Gastroesophageal sphincter (tissue), 4 donors: Measurements from ENCODE around the gene TEX48. TPM values are rescaled to one million over a fixed set of nuclear protein-coding genes. Genes with fewer than 3 reads are reported as not detected.

Source experiments
- ATAC-seq: fragments of 150-250 bp; one replicate; pipeline ENCODE4 v1.9.1; 2016; ENCODE audit warnings: mild to moderate bottlenecking, moderate library complexity
- H3K27ac ChIP-seq, 4 donors: fragments of 200-600 bp; sonication (generic) in 3 of 4; 1 replicate in 3 of 4; 2 replicates in 1 of 4; pipeline ENCODE4 v1.5.1; 2016 to 2019
- H3K27me3 ChIP-seq: fragments of 200-600 bp; sonication (generic); one replicate; pipeline ENCODE4 v1.5.1; 2019
- H3K36me3 ChIP-seq, 2 donors: fragments of 200-600 bp; sonication (generic); one replicate each; pipeline ENCODE4 v1.5.1; 2019; ENCODE audit warnings: control low read depth in 1 of 2
- H3K4me1 ChIP-seq, 3 donors: fragments of 200-600 bp; sonication (generic); 1 replicate in 2 of 3; 2 replicates in 1 of 3; pipeline ENCODE4 v1.5.1; 2016 to 2019; ENCODE audit warnings: control low read depth in 2 of 3
- H3K4me3 ChIP-seq, 2 donors: fragments of 200-600 bp; sonication (generic); one replicate each; pipeline ENCODE4 v1.5.1; 2019; ENCODE audit warnings: mild to moderate bottlenecking in 1 of 2, moderate library complexity in 1 of 2
- H3K9me3 ChIP-seq, 3 donors: fragments of 200-600 bp; sonication (generic); one replicate each; pipeline ENCODE4 v1.5.1; 2017 to 2019; ENCODE audit warnings: control low read depth in 2 of 3
- EP300 ChIP-seq: sonication (generic); formaldehyde crosslinking; IDR thresholded peaks from one replicate; pipeline ENCODE4 v1.6.1; 2017; ENCODE audit warnings: antibody characterized with exemption, mild to moderate bottlenecking
- POLR2A ChIP-seq, 2 donors: fragments of 450-650 bp; IDR thresholded peaks; one replicate each; pipeline ENCODE4 v1.6.1; 2017; ENCODE audit warnings: antibody characterized with exemption in 2 of 2, mild to moderate bottlenecking in 2 of 2, moderate library complexity in 1 of 2
- POLR2AphosphoS5 ChIP-seq: sonication (generic); formaldehyde crosslinking; IDR thresholded peaks from one replicate; pipeline ENCODE4 v1.6.1; 2017; ENCODE audit warnings: antibody characterized with exemption
- WGBS, 2 donors: methylation state at CpG; one replicate each; pipeline ENCODE4 v1.1.5; 2018; ENCODE audit warnings: low coverage in 1 of 2; 5-methylcytosine and 5-hydroxymethylcytosine counted together
- total RNA-seq, 4 donors: library from RNA; depleted of rRNA; stranded (reverse); fragments of >200 nt; gene quantifications; one replicate each; pipeline ENCODE4 v1.1.0, GENCODE V29; 2016
- TF ChIP-seq, protein P1 (sequence below), 4 experiments: fragments of 200-600 bp in 2 of 4; fragments of 450-650 bp in 2 of 4; sonication (generic) in 1 of 4; IDR thresholded peaks; one replicate each; pipeline ENCODE4 v1.5.1; 2017 to 2019; ENCODE audit warnings: antibody characterized with exemption in 4 of 4, mild to moderate bottlenecking in 2 of 4, moderate library complexity in 2 of 4

Gene TEX48
- total RNA-seq, 4 donors from 2014 or later = not detected

DNA sequence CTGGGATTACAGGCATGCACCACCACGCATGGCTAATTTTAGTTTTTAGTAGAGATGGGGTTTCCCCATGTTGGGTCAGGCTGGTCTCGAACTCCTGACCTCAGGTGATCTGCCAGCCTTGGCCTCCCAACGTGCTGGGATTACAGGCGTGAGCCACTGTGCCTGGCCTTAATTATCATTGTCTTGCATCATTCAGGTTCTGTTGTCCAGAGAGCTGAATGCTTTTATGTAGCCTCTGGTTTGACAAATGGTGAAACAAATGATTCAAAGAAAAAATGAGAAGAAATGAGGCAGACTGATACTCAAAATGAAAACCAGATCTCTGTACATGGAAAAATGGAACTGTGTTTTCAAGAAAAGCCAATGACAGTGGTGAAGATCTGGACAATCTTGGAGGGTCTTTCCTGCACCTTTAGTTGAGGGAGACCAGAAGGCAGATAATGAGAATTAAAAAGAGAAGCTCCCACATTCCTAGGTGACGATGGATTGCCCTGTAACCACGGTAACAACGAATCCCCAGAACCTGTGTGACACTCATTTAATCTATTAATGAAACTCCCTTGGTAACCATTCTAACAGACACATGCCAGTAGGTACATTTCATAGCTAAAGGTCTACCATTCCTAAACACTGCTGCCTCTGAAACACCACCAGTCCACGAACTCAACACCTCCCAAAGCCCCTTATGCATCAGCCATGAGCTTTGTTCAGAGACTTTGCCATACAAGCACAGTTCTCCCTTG is 1.6 kb downstream of the TEX48 start:
- H3K36me3 ChIP-seq = no peaks in the 10 kb centered on the region
- WGBS, 2 donors = 66 to 71% methylated on average over 4 to 5 of the region's 8 CpGs
- peaks cover 3% of the 10 kb centered on the region for H3K27me3 ChIP-seq
- H3K27ac ChIP-seq = no peak overlapping the region
- H3K4me3 ChIP-seq = no peak overlapping the region
- ATAC-seq = no peak
- H3K9me3 ChIP-seq = no peaks in the 10 kb centered on the region
- TF ChIP-seq POLR2AphosphoS5 (no peak), POLR2A (IDR thresholded peaks at IDR 0.05) (no peak), EP300 (no peak)
- TF ChIP-seq, protein P1, sequence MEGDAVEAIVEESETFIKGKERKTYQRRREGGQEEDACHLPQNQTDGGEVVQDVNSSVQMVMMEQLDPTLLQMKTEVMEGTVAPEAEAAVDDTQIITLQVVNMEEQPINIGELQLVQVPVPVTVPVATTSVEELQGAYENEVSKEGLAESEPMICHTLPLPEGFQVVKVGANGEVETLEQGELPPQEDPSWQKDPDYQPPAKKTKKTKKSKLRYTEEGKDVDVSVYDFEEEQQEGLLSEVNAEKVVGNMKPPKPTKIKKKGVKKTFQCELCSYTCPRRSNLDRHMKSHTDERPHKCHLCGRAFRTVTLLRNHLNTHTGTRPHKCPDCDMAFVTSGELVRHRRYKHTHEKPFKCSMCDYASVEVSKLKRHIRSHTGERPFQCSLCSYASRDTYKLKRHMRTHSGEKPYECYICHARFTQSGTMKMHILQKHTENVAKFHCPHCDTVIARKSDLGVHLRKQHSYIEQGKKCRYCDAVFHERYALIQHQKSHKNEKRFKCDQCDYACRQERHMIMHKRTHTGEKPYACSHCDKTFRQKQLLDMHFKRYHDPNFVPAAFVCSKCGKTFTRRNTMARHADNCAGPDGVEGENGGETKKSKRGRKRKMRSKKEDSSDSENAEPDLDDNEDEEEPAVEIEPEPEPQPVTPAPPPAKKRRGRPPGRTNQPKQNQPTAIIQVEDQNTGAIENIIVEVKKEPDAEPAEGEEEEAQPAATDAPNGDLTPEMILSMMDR (IDR thresholded peaks at IDR 0.05) = no peak
- no peaks in the 10 kb centered on the region for H3K4me1 ChIP-seq

- Histone ChIP-seq H3K27me3 (peaks cover 3% of the 10 kb centered on the region), H3K9me3 (no peaks in the 10 kb centered on the region), H3K36me3 (no peaks in the 10 kb centered on the region), H3K27ac (no peak overlapping the region), H3K4me3 (no peak overlapping the region), H3K4me1 (no peaks in the 10 kb centered on the region)
- no peak for ATAC-seq
- TF ChIP-seq EP300 = no peak
- TF ChIP-seq POLR2A (IDR thresholded peaks at IDR 0.05) = no peak
- TF ChIP-seq, protein P1 (IDR thresholded peaks at IDR 0.05) = no peak
- no peak for TF ChIP-seq POLR2AphosphoS5
Measured at GRCh38 chr9:114678795-114679194, 3.2 kb downstream of the TEX48 start.

DNA sequence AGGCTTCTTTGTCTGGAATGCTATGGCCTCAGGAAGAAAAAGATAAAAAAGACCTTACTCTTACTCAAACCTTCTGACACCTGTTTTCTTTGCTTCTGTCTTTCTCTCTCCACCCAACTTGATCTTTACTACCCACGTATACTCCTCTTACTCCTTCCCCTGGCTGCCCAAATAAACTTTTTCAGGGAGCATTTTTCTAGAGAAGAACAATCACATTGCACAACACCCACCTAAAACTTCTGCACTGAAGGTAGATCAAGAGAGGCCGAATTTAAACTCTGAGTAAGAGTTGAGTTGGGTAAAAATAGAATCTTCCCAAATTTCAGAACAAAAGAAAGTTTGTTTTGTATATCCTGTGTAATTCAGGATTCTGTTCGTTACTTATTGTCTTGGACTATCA is 3.9 kb downstream of the TEX48 start:
- H3K27me3 ChIP-seq = peaks cover 3% of the 10 kb centered on the region
- no peak for ATAC-seq
- no peaks in the 10 kb centered on the region for H3K36me3 ChIP-seq
- TF ChIP-seq, protein P1 (IDR thresholded peaks at IDR 0.05) = no peak
- no peak overlapping the region for H3K4me3 ChIP-seq
- H3K4me1 ChIP-seq = no peaks in the 10 kb centered on the region
- H3K27ac ChIP-seq = no peak overlapping the region
- no peaks in the 10 kb centered on the region for H3K9me3 ChIP-seq
- 72 to 77% methylated on average over 3 of the region's 3 CpGs for WGBS, 2 donors

DNA sequence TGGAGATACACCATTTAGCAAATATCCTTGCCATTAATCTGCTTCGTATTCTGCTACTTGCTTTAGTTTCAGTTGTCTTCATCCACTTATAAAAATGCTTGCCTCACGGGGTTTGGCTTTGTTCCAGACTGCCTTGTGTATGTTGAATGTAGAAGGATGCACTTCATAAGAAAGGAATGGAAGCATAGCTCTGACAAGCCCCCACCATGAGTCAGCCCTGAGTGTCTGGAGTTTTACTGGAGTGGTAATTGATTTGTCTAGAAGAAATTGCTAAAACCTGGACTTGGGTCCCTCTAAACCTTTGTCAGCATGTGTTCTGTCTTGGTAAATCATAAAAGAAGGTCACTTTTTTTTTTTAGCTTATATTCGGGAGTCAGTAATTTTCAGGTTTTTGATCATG is 4.6 kb downstream of the TEX48 start:
- Histone ChIP-seq H3K4me3 (no peak overlapping the region), H3K27ac (no peak overlapping the region), H3K4me1 (no peaks in the 10 kb centered on the region), H3K27me3 (peaks cover 3% of the 10 kb centered on the region), H3K36me3 (no peaks in the 10 kb centered on the region), H3K9me3 (no peaks in the 10 kb centered on the region)
- TF ChIP-seq EP300 = no peak
- WGBS, 2 donors = 32 to 80% methylated on average over 1 to 3 of the region's 3 CpGs
- ATAC-seq = no peak

DNA sequence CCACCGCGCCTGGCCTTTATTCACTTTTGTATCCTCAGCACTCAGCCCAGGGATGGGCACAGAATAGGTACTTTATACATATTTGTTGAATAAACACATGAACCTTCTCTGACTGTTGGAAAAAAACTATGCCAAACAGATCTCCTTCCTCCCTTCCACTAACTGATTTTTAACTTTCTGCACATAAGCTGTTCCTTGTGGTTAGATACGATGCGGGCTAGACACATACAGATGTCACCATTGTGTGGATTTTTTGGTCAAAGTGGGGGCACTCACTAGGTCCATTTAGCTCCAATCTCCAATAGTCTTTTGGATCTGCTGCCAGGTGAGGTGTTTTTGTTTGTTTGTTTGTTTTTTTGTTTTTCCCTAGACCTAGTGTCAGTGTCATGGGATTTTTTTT is 5.1 kb downstream of the TEX48 start:
- no peak for ATAC-seq
- TF ChIP-seq EP300 = no peak
- TF ChIP-seq, protein P1 (IDR thresholded peaks at IDR 0.05) = no peak
- TF ChIP-seq POLR2A (IDR thresholded peaks at IDR 0.05) = no peak
- no peak for TF ChIP-seq POLR2AphosphoS5
- no peak overlapping the region for H3K27ac ChIP-seq
- H3K27me3 ChIP-seq = peaks cover 3% of the 10 kb centered on the region
- H3K4me3 ChIP-seq = no peak overlapping the region
- 75 to 92% methylated on average over 2 of the region's 4 CpGs for WGBS, 2 donors
- H3K4me1 ChIP-seq = no peaks in the 10 kb centered on the region
- no peaks in the 10 kb centered on the region for H3K9me3 ChIP-seq
- H3K36me3 ChIP-seq = no peaks in the 10 kb centered on the region
